ENCODE data around the gene MTUS2.

The MTUS2 gene

GRCh38 chr13:29474991-29475390 lies 654.9 kb downstream of the MTUS2 start:
- no peak for DNase-seq (ENCODE audit: low read depth in 4 of 4, low spot score in 1 of 4)

- no peak for DNase-seq (ENCODE audit: low read depth in 4 of 4, low spot score in 1 of 4)
These were observed 655.9 kb downstream of the MTUS2 start for GRCh38 chr13:29476046-29476445.

DNA sequence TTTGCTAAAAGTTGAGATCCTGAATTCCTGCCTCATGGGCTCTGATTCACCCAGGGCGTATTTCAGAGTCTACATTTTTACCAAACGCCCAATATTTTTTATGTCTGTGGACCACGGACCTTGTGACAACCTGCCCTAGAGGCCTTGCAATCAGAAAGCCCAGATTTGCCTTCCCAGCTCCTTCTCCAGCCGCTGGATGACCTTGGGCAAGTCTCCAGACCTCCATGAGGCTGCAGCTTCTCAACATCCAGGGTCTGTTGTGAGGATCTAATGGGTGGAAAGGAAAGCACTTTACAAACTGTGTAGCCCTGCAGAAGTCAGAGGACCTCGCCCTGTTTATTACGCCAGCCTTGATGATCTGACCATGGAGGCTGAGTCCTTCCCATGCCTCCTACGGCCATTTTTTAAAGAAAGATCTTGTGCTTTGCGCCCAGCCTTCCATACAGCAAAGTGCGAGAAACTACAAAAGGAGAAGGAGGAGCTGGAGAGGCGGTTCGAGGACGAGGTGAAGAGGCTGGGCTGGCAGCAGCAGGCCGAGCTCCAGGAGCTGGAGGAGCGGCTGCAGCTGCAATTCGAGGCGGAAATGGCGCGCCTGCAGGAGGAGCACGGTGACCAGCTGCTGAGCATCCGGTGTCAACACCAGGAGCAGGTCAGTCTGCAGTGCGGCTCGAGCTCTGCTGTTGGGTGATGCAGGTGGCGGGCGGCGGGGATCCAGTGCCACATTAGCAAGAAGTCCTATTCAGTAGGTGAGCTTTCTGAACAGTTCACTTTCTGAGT lies 659.8 kb downstream of the MTUS2 start:
- no peak for DNase-seq (ENCODE audit: low read depth in 4 of 4, low spot score in 1 of 4)

- no peak for DNase-seq (ENCODE audit: low read depth in 4 of 4, low spot score in 1 of 4)
These were observed 660.9 kb downstream of the MTUS2 start for GRCh38 chr13:29480893-29481525.

DNA sequence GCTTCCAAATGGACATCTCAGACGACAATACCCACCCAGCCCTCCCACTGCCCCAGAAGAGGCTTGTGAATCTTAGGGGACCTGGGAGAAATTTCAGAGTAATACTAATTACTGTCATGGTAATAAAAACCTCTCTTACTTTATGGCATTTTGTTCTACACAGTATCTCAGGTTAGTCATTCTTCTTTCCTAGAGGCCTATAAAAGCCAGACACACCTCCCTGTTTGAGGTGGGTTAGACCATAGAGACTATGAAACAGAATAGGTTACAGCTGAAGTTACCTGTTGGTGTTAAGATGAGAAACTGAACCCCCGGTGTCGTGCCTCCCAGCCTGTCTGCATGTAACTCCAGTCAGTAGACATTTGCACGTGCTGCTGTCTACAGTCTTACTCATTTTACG lies 661.5 kb downstream of the MTUS2 start:
- DNase-seq (ENCODE audit: low read depth in 4 of 4, low spot score in 1 of 4), result no peak

GRCh38 chr13:29482504-29482903 lies 662.4 kb downstream of the MTUS2 start:
- DNase-seq (ENCODE audit: low read depth in 4 of 4, low spot score in 1 of 4), result no peak

DNA sequence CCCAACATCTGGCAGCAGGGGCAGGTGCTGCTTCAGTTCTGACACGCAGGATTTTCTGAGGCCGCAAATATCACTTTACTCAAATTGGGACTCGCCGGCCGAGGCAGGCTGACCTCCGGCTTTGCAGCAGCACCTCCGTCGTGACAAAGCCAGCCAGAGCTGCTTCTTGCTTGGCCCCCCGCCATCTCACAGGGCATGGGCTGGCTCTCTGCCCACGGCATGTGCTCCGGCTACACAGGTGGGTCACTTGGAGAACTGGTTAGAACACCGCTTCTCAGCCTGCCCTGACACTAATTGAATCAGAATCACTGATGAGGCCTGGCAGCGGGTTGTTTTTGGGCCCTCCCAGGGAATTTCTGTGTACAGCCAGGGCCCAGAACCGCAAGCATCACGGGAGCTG lies 663.1 kb downstream of the MTUS2 start:
- DNase-seq (ENCODE audit: low read depth in 4 of 4, low spot score in 1 of 4), result no peak

GRCh38 chr13:29483623-29484022 lies 663.5 kb downstream of the MTUS2 start:
- no peak for DNase-seq (ENCODE audit: low read depth in 4 of 4, low spot score in 1 of 4)

DNA sequence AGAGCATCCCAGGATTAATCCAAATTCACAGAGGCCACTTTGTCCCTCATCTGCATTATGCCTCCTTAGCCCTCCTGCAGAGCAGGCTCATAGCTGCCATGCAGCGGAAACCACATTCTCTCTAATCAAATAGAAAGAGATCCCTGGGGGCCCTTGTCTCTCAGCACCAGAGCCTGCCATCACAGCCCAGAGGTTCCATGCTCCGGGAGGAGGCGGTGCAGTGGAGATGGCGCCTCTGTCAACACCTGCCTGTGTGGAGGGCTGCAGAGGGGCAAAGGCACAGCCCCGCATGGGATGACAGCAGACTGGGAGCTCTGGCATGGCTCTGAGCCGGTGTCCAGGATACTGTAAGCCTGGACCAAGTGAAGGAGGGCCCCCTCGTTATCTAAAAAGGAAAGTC lies 664.1 kb downstream of the MTUS2 start:
- no peak for DNase-seq (ENCODE audit: low read depth in 4 of 4, low spot score in 1 of 4)

DNA sequence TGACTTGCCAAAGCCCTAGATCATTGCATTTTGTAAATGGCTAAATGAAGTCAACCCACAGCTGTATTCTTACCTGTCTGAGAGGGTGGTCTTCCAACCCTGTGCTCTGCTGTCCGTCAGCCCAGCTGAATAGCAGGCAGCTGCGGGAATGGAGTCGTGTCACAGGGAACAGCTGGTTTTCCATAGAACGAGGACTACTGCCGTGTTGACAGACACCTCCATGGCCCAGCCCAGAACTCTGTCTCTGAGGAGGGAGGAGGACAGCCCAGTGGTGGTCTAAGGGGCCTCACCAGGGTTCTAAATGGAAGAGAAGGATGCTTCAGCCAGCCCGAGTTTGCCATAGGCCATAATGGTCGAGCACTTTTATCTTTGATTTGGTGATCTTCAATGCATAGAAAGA lies 664.7 kb downstream of the MTUS2 start:
- DNase-seq (ENCODE audit: low read depth in 4 of 4, low spot score in 1 of 4), result no peak

GRCh38 chr13:29486551-29486950 lies 666.4 kb downstream of the MTUS2 start:
- DNase-seq (ENCODE audit: low read depth in 4 of 4, low spot score in 1 of 4), result no peak

DNA sequence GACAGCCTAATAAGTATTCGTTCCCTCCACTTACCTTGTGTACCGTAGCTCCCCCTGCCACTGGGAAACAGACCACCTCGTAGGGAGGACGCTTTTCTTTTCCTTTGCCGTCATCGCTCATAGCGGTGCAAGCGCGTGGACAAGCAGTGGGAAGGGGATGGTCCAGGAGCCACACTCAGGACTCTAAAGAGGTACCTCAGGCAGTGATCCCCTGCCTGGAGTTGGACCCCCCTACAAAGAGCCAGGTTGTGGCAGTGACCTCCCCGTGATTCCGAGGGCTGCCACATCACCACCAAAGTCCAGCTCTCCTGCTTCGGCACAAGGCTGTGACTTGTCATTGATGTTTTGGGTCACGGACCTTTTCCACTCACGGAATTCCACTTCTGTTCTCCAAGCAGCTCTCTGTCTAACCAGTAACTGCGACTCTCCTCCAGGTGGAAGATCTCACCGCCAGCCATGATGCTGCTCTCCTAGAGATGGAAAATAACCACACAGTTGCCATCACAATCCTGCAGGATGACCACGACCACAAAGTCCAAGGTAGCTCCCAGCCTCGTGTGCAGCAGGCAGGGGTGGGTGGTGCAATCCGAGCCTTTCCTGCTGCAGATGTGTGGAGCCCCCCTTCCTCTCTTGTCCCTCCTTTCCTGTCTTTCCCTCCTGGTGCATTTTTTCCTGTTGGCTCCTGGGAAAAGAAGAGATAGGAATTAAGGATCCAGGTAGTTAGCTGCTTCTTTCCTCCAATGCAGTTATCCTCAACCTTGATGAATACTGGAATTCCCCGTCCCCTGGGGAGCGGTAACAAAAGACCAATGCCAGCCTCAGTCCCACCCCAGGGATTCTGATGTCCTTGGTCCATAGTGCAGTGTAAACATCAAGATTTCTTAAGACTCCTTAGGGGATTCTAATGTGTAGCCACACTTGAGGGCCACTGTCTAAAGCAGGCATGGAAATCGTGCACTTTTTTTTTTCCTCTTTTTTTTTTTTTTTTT lies 667.6 kb downstream of the MTUS2 start:
- DNase-seq (ENCODE audit: low read depth in 4 of 4, low spot score in 1 of 4), result no peak

DNA sequence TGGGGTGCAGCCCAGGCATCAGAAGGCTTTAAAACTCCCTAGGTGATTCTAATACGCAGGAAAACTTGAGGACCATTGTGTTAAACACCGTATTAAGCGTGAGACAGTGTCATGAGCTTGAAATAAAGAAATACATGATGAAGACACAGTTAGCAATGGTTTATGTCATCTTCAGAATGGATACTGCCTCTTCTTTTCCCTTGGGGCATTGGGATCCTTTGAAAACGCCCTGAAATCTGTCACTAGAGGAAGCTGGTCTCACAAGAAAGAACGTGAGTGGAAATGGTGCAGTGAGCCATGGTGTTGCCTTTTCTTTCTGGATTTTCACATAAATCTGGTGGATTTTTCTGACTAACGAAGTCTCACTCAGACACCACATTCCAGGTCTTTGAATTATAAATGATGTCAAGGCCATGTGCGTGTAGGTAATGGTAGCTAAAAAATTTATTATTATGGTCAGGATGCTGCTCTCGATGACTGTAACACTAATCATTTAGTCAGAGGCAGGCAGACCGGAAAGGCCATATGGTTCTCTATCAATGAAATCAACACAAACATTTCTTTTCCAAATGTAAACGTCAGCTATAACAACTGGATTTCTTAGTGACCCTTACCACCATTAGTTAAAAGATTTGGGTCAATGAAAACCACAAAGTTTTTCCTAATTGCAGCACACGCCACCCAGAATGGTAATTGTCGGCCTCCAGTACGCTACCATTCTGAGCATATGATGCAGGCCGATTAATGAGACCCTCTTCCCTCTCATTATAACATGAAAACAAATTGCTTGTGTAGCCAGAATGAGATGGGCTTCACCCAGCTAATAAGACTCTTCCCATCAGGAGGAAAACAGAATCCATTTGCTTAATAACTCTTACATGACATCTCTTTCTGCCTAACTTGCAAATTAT lies 669.8 kb downstream of the MTUS2 start:
- no peak for DNase-seq (ENCODE audit: low read depth in 4 of 4, low spot score in 1 of 4)

- DNase-seq (ENCODE audit: low read depth in 4 of 4, low spot score in 1 of 4), result no peak
These were observed 670.4 kb downstream of the MTUS2 start for GRCh38 chr13:29490561-29490885.

GRCh38 chr13:29491248-29491647 lies 671.1 kb downstream of the MTUS2 start:
- DNase-seq (ENCODE audit: low read depth in 4 of 4, low spot score in 1 of 4), result no peak

DNA sequence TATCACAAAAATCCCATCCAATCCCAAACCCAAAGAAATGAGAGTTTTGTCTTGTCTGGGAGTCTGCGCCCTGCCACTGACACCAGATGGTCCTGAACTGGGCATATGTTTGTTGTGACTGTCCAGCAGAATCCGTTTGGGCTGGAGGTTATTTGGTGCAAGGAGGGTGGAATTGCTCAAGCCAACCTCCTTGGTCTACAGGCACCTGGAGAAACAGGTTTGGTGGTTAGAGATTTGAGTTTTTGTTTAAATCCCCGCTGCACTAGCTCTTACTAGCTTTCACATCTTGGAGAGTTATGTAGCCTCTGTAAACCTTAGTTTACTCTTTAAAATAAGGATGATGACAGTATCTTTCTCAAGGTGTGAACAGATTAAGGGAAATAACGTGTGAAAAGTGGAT lies 673.7 kb downstream of the MTUS2 start:
- no peak for DNase-seq (ENCODE audit: low read depth in 4 of 4, low spot score in 1 of 4)

GRCh38 chr13:29494520-29494919 lies 674.4 kb downstream of the MTUS2 start:
- DNase-seq (ENCODE audit: low read depth in 4 of 4, low spot score in 1 of 4), result no peak

DNA sequence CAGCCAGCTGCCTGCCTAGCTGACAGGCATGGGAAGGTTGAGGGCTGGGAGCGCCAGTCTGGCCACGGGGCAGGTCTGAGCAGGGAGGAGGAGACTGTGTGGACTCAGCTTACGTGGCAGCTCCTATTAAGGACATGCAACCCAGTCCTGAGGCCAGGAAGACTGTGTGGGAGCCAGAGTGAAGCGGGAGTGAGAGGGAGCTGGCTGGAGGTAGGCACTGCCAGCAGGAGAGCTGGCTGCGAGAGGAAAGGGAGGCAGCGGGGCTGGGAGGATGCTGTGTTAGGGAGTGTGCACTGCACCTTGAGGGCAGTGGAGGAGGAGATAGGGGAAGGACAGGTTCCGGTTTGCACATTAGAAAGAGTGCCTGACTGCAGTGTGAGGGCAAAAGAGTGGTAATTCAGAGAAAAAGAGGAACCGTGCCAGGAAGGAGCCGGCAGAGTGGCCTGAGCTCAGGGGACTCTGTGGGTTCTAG lies 676.1 kb downstream of the MTUS2 start:
- no peak for DNase-seq (ENCODE audit: low read depth in 4 of 4, low spot score in 1 of 4)

DNA sequence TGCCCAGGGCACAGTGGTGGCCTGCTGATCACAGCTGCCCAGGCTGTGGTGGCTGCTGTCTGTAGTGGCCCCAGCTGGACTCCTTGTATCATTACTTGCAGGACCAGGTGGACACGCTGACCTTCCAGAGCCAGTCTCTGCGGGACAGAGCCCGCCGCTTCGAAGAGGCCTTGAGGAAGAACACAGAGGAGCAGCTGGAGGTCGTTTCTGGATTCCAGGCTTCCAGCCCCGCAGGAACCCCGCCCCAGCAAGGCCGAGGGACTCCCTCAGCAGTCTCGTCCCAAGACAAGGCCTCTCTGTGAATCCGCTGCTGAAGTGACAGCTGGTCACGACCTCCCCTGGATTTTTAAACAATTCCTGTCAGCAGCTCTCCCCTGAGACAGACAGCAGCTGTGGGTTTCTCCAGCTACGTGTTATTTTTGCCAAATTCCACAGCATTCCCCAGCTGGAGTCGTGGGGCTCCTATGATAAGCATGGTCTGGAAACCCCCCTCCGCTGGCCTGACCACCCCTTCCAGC lies 677.1 kb downstream of the MTUS2 start:
- DNase-seq (ENCODE audit: low read depth in 4 of 4, low spot score in 1 of 4), result no peak

DNA sequence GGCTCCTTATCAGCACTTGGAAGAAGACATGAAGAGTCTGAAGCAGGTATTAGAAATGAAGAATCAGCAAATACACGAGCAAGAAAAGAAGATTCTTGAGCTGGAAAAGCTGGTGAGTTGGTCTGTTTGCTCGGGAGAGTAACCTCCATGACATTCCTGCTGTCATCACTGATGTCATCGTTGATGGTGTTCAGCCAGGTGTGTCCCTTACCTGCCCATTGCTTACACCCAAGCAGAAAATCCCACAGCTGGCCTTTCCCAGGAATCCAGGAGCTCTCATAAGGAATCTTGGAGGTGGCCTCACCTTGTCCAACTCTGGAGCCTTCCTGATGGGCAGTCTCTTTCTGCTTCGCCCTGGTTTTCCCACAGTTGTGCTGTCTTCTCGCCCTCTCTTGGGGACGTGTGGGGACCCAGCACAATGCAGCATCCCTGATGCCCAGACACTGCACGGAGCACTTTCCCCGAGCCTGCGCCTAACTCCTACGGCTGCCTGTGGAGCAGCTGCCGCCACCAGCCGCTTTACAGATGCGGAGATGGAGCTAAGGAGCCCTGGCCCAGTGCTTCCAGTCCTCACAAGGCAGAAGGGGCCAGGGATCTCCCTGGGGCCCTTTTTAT lies 678.4 kb downstream of the MTUS2 start:
- DNase-seq (ENCODE audit: low read depth in 4 of 4, low spot score in 1 of 4), result no peak

Measured in stimulated activated CD4-positive, alpha-beta T cell treated with anti-CD3 and anti-CD28 coated beads, Interleukin-1b, Interleukin-23, amount 100 ng/mL, for 24 hours (primary cell).